ENCODE measurements around the gene FOLR3.
"Not testable (repeated sequence)": the region's sequence is repeated elsewhere in the genome, so short reads cannot be mapped to it uniquely, and the experiment has no call there.

The FOLR3 gene

DNA sequence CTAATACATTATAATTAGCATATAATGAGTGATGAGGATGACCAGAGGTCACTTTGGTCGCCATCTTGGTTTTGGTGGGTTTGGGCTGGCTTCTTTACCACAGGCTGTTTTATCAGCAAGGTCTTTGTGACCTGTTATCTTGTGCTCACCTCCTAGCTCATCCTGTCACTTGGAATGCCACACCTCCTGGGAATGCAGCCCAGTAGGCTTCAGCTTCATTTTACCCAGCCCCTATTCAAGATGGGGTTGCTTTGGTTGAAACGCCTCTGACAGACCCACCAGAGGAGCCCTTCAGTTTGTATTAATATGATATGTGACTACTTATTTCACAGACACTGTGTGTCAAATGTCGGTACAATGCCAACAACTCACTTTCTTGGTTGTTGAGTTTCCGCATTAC, 20.2 kb downstream of the FOLR3 start:
- DNase-seq (ENCODE audit: extremely low spot score, insufficient read length, low read depth): no peak
- FAIRE-seq: no peak

DNA sequence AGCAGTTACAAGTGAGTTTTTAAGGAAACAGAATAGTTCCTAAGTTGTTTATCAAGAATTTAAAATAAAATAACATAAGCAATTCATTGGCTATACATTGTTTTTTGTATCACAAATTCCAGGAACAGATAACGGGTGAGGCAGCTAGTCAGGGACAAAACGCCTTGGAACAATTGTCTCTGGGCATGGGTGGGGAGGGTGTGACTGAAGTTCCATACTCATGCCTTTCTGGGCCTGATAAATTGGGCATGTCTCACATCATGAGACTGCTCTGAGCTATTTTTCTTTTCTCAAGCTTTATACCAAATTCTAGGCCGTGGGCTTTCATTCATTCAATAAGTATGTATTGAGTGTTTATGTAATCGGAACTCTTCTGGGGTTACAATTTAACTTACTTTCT, 21.6 kb downstream of the FOLR3 start:
- no peak for DNase-seq (ENCODE audit: extremely low spot score, insufficient read length, low read depth)
- no peak for FAIRE-seq

DNA sequence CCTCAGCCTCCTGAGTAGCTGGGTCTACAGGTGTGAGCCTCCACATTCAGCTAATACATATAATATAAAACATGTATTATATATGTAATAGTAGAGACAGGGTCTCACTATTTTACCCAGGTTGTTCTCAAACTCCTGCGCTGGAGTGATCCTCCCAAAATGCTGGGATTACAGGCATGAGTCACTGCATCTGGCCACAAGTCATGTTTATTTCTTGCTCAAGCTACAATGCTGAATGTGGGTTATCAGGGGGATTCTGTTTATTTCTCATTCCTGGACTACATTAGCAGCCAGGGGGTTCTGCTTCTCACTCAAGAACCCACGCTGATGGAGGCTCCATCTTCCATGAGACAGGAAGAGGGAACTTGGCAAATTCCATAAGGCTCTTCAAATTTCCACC, 24.8 kb downstream of the FOLR3 start:
- FAIRE-seq (no peak), DNase-seq (ENCODE audit: extremely low spot score, insufficient read length, low read depth) (no peak)

DNA sequence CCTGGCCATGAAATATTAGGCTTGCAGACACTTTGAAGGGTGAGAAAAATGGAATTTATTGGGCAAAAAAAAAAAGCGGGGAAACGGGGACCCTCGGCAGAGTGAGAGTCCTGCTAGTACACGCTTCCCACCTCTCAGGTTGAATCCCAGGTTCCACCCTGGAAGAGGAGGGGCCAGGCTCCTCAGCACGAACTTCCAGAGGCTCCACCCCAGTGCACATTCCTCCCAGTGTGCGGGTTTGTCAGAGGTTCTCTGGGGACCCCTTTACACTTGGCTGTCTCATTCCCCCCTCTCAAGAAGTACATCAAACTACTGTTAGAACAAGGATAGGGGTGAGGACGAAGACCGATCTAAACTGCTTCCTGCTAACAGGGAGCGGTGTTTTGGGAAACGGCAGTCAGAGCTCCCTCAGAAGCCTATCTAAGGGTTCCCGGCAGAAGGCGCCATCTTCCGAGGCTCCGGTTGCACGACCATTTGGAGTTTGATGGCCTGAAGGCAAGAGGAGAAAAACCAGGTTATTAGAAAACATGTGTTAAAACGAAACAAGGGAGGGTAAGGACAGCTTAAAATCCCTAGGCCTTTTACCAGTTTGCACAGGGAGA, 27.5 kb downstream of the FOLR3 start:
- DNase-seq (ENCODE audit: extremely low spot score, insufficient read length, low read depth) (no peak), FAIRE-seq (no peak)

DNA sequence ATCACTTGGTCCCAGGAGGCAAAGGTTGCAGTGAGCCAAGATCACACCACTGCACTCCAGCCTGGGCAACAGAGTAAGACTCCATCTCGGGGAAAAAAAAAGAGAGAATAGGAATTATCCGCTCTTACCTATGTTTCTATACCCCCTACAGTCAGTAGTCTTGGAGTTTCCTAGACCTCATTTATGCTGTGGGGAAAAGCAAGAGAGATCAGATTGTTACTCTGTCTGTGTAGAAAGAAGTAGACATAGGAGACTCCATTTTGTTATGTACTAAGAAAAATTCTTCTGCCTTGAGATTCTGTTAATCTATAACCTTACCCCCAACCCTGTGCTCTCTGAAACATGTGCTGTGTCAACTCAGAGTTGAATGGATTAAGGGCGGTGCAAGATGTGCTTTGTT, 28.7 kb downstream of the FOLR3 start:
- not testable (repeated sequence) for FAIRE-seq; DNase-seq (ENCODE audit: extremely low spot score, insufficient read length, low read depth)

DNA sequence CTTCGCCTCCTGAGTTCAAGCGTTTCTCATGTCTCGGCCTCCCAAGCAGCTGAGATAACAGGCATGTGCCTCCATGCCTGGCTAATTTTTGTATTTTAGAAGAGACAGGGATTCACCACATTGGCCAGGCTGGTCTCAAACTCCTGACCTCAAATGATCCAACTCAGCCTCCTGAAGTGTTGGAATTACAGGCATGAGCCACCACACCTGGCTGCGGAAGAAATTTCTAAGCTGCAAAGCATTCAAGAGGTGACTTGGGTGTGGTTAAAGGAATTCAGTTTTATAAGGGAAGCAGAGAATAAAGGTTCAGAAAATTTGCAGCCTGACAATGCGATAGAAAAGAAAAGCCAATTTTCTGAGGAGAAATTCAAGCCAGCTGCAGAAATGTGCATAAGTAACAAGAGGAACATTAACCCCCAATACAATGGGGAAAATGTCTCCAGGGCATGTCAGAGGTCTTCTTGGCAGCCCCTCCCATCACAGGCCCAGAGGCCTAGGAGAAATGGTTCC, 33.6 kb downstream of the FOLR3 start:
- not testable (repeated sequence) for FAIRE-seq; DNase-seq (ENCODE audit: extremely low spot score, insufficient read length, low read depth)

DNA sequence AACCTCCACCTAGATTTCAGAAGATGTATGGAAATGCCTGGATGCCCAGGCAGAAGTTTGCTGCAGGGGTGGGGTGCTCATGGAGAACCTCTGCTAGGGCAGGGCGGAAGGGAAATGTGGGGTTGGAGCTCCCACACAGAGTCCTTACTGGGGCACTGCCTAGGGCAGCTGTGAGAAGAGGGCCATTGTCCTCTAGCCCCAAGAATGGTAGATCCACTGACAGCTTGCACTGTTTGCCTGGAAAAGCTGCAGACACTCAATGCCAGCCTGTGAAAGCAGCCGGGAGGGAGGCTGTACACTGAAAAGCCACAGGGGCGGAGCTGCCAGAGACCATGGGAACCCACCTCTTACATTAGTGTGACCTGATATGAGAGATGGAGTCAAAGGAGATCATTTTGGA, 34.2 kb downstream of the FOLR3 start:
- DNase-seq (ENCODE audit: extremely low spot score, insufficient read length, low read depth); FAIRE-seq: not testable (repeated sequence)

DNA sequence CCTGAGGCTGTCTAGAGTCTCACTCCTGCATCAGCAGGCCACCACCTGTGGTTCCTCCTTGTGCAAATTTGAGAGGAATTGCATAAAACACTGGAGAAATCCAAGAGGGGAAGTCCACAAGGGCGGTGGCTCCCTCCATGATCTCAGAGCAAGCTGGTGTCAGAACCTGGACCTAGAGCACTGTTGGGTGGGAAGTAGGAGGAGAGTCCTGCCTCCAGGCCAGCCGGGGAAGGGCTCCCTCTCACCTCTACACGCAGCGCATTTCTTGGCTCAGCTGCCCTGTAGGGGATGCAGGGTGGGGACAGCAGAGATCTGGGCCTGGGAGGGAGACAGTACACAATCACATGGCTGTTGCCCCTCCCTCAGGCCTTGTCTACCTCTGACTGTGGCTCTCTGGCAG, 36.5 kb downstream of the FOLR3 start:
- not testable (repeated sequence) for FAIRE-seq

DNA sequence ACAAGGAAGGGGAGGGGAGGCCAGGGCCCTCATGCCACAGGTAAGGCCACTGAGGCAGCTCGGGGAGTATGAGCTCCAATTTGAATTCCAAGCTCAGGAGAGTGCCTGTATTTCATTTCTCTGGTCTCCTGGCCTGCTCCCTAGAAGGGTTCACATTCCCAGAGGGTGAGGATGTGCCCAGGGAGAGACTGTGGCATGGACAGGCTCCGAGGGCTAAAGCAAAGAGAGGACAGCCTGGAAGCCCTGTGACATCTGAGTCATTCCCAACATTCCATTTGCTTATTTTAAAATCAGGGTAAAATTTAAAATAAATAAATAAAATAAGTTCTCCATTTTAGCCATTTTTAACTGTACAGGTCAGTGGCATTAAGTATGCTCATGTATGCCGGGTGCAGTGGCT, 37.8 kb downstream of the FOLR3 start:
- no peak for DNase-seq (ENCODE audit: extremely low spot score, insufficient read length, low read depth)
- FAIRE-seq: no peak

More for the DNA sequence above, 36.5 kb downstream of the FOLR3 start:
- not testable (repeated sequence) for DNase-seq (ENCODE audit: extremely low spot score, insufficient read length, low read depth)

DNA sequence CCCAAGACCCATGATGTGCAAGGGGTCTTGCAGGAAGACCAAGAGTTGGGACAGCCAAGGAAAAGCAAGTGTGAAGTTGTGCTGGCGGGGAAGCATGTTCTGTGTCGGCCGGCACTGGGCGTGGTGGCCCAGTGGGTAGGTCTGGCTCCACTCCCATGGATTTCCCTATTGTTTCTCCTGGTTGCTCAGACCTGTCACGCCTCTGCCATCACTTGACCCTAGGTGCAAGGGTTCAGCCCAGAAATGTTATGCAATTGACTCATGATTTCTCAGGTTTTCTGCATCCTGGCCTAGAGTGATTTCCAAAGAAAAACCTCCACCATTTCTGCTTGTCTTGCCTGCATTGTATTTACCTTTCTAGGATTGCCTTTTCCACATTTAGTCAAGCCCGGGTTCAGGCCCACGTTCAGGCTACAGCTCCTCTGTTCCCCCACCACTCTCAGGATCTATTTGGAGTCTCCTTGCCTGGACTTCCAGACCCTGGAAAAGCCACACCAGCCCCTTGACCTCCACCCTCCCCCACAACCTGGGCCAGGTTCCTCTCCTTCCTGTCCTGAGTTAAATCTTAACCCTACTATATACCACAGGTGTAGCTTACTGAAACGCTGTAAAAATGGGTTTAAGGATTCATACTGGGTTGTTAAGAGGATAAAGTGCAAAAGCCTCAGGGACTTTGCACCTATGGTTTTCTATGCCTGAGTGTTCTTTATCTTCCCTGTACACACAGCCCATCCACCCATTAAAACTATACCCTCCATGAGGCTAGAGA, 39.0 kb downstream of the FOLR3 start:
- FAIRE-seq (no peak), DNase-seq (ENCODE audit: extremely low spot score, insufficient read length, low read depth) (no peak)

DNA sequence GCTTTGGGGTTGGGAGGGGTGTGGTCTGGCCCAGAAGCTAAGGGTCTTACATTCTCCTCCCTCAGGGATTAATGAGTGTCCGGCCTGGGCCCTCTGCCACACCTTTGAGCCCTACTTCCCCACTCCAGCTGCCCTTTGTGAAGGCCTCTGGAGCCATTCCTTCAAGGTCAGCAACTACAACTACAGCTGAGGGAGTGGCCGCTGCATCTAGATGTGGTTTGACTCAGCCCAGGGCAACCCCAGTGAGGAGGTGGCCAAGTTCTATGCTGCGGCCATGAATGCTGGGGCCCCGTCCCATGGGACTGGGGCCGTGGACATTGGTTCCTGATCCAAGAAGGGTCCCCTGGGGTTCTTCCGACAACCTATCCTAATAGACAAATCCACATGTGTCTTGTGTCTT, 42.1 kb downstream of the FOLR3 start:
- FAIRE-seq: no peak
- no peak for DNase-seq (ENCODE audit: extremely low spot score, insufficient read length, low read depth)

DNA sequence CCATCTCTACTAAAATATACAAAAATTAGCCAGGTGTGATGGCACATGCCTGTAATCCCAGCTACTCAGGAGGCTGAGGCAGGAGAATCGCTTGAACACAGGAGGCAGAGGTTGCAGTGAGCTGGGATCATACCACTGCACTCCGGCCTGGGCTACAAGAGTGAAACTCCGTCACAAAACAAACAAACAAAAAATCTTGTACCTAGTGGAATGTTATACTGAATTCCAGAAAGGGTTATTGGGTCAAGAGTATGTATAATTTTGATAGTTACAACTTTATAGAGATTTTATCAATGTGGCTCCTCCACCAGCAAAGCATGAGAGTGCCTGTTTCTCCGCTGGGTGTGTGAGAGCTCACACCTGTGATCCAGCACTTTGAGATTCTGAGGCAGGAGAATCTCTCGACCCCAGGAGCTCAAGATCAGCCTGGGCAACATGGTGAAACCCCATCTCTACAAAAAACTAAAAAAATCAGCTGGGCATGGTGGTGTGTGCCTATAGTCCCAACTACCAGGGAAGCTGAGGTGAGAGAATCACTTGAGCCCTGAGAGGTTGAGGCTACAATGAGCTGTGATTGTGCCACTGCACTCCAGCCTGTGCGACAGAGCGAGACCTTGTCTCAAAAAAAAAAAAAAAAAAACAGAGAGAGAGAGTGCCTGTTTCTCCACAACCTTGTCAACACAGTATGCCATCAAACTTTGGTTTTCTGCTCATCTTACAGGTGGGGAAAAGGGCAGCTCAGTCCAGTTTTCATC, 43.7 kb downstream of the FOLR3 start:
- DNase-seq (ENCODE audit: extremely low spot score, insufficient read length, low read depth): no peak
- FAIRE-seq: no peak

DNA sequence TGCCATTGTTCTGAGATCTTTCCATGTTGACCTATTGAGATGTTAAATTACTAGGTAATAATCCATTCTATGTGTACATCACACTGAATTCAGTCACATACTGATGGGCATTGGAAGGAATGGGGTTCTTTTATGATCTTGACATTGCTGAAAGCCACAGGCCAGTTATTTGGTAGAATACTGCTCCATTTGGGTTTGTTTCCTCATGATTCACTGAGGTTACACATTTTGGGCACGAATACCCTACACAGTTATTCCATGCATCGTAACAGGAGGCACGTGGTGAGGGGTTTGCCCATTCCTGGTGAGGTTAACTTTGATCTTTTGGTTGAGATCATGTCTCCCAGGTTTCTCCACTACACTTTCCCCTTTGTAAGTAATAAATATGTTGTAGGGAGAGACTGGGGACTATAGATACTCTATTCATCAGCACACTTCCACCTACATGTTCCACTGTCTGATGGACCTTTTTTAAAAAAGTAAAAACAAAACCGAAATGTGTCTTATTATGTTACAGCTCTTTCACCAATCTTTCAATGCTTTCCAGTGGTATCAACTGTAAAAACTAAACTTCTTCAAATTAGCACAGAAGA, 44.4 kb downstream of the FOLR3 start:
- DNase-seq (ENCODE audit: extremely low spot score, insufficient read length, low read depth) (no peak), FAIRE-seq (no peak)

DNA sequence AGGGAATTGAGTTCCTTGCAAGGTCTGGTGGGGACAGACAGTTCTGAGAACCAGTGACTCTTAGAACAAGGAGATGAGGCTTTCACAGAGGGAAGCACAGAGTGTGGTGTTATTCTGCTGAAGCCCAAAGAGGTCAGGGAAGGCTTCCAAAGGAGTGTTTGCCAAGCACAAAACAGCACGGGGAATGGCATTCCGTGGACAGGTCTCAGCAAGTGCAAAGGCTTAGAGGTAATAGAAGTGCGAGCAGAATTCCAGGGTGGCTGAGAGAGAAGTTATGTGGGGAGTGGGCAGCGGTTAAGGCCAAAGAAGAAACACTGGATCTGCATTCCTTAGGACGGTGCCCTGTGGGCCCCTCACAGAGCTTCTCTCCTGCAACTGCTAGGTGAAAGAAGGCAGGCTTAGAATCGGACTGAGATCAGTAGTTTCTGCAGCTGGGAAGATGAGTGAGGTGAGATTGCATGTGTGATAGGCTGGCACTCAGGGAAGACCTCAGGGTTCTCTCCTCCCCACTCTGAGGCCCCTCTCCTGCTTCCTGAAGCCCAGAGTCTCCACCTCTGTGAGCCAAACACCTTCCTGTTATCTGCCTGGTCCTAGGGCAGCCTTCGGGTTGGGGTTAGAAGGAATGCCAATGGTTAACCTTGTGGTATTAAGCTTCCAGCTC, 45.5 kb downstream of the FOLR3 start:
- FAIRE-seq: peak; percentile 53
- not testable (repeated sequence) for DNase-seq (ENCODE audit: extremely low spot score, insufficient read length, low read depth)

DNA sequence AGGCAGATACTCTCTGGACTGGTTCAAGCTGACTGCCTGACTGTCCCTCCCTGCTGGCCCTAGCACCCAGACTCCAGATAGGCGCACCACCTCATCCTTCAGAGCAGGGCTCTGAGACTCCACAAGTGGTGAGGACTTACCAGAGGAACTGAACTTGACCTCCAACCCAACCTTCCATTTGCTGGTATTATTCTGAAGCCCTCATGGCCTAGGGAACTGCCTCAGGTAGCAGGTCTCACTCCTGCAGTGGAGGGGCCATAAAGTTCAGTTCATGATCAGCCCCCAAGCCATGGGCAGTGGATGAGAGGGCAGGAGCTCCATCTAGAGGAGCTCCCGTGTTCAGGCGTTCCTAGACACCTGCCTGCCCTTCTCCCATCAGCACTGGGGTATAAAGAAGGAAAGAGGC, 46.0 kb downstream of the FOLR3 start:
- FAIRE-seq; DNase-seq (ENCODE audit: extremely low spot score, insufficient read length, low read depth): not testable (repeated sequence)

DNA sequence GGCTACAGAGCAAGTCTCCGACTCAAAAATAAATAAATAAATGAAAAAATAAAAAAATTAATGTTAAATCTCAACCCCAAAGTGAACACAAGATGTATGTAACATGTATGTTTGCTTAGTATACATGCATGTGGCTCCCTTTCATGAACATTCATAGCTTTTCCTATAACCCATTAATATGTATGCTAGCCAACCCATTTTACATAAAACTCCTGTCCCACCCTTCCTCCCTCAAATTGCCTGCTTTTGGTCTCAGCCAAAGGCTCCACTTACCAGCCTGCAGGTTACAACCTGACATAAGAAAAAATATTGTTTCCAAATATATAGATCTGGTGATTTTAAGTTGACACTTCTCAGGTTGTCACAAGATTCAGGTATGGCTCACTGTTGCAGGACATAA, 52.7 kb downstream of the FOLR3 start:
- FAIRE-seq (no peak), DNase-seq (ENCODE audit: extremely low spot score, insufficient read length, low read depth) (no peak)
